Adrenal gland (tissue), 12 donors: ENCODE measurements around the gene MYO10. TPM values are rescaled to one million over a fixed set of nuclear protein-coding genes. Genes with fewer than 3 reads are reported as not detected.
"Not testable (repeated sequence)": the region's sequence is repeated elsewhere in the genome, so short reads cannot be mapped to it uniquely, and the experiment has no call there.

Experiments
- DNase-seq, 7 donors: peaks; one replicate each; pipeline ENCODE4 v3.0.0-alpha.2; 2019 to 2020
- H3K27ac ChIP-seq, 5 donors: fragments of 200-600 bp; sonication (generic) in 4 of 5; 1 replicate in 3 of 5; 2 replicates in 2 of 5; pipeline versions ENCODE4 v1.5.1 to v1.8.0; 2016 to 2020; ENCODE audit warnings: mild to moderate bottlenecking in 1 of 5
- H3K27me3 ChIP-seq: fragments of 200-600 bp; 2 replicates; pipeline ENCODE4 v1.8.0; 2021
- H3K36me3 ChIP-seq, 2 donors: fragments of 200-600 bp; replicated peaks in 1 of 2; 1 replicate in 1 of 2; 2 replicates in 1 of 2; pipeline versions ENCODE4 v1.5.1 to v1.8.0; 2018 to 2022
- H3K4me1 ChIP-seq, 2 donors: fragments of 200-600 bp; replicated peaks in 1 of 2; 1 replicate in 1 of 2; 2 replicates in 1 of 2; pipeline versions ENCODE4 v1.5.1 to v1.8.0; 2018 to 2021
- H3K4me3 ChIP-seq, 4 donors: fragments of 200-600 bp; sonication (generic) in 3 of 4; one replicate each; pipeline ENCODE4 v1.5.1; 2016 to 2018
- H3K9me3 ChIP-seq, 3 donors: fragments of 200-600 bp; sonication (generic) in 1 of 3; replicated peaks in 1 of 3; 1 replicate in 2 of 3; 2 replicates in 1 of 3; pipeline versions ENCODE4 v1.5.1 to v1.8.0; 2016 to 2021
- CTCF ChIP-seq, 6 experiments: fragments of 450-650 bp in 4 of 6; fragments of 200-600 bp in 2 of 6; sonication (generic) in 1 of 6; IDR thresholded peaks; 1 replicate in 5 of 6; 2 replicates in 1 of 6; pipeline versions ENCODE4 v1.5.1 to v1.8.0; 2016 to 2021; ENCODE audit warnings: antibody characterized with exemption in 6 of 6, mild to moderate bottlenecking in 2 of 6, moderate library complexity in 1 of 6
- POLR2A ChIP-seq, 2 donors: fragments of 450-650 bp; IDR thresholded peaks; one replicate each; pipeline ENCODE4 v1.6.1; 2017; ENCODE audit warnings: antibody characterized with exemption in 2 of 2, mild to moderate bottlenecking in 2 of 2, moderate library complexity in 1 of 2
- WGBS, 4 donors: extraction: QIAGEN DNeasy Blood & Tissue Kit in 2 of 4; methylation state at CpG; one replicate each; pipeline versions ENCODE4 v1.1.5 to v1.1.7; 2013 to 2017; 5-methylcytosine and 5-hydroxymethylcytosine counted together
- intact Hi-C, 2 donors: fragments of 100-400 bp; cut with DNase I; formaldehyde crosslinking; loops; one replicate each; pipeline versions ENCODE4 v1.14.1 to v1.15.0; 2022 to 2023
- polyA plus RNA-seq, 3 donors: library from polyadenylated mRNA; stranded (reverse); fragments of 200-250 nt in 2 of 3; fragments of 350-450 nt in 1 of 3; fragmentation: Illumina TruSeq in 1 of 3; extraction: RNeasy Lipid Tissue Mini Kit (QIAGEN cat#74804) in 1 of 3; gene quantifications; one replicate each; pipeline ENCODE4 v1.2.3, GENCODE V29; 2013 to 2014
- total RNA-seq, 9 donors: library from RNA; depleted of rRNA in 4 of 9; stranded (reverse); fragments of >200 nt in 4 of 9; fragments of 120-200 nt in 1 of 9; fragmentation: NEBNext Ultra II Directional in 1 of 9; extraction: Animal tissue kit (Norgen Biotek cat#: 25700) in 1 of 9; gene quantifications; one replicate each; pipeline versions ENCODE4 v1.1.0 to v1.2.4, GENCODE V29; 2013 to 2023
- donor health status: healthy with polysubstance abuse.
- donor health status: Bipolar disorder and iron deficiency.
- donor health status: DM: yes; HTN: yes; CAD: no.
- donor health status: DM: no; HTN: no; CAD: no.
- donor health status: DM: no; HTN: no; CAD: no.
- donor health status: DM: yes; HTN: yes; CAD: no.

MYO10 gene
- total and polyA plus RNA-seq, 12 donors, result 2.2 to 38.9 (median 10.5) TPM

- intact Hi-C loops, result no loop called here
- H3K27ac ChIP-seq, result no peak overlapping the region
- no peak for DNase-seq
- no peaks in the 10 kb centered on the region for H3K9me3 ChIP-seq
- no peak overlapping the region for H3K4me3 ChIP-seq
- TF ChIP-seq POLR2A (IDR thresholded peaks at IDR 0.05), result no peak
- no peak for TF ChIP-seq CTCF (IDR thresholded peaks at IDR 0.05)
- H3K4me1 ChIP-seq, result no peaks in the 10 kb centered on the region
- no peaks in the 10 kb centered on the region for H3K36me3 ChIP-seq
- no peaks in the 10 kb centered on the region for H3K27me3 ChIP-seq
- 68 to 72% (median 70%) methylated on average over 9 to 11 of the region's 11 CpGs for WGBS, 4 donors
Observed at GRCh38 chr5:16721151-16722096, 214.7 kb downstream of the MYO10 start.

- H3K9me3 ChIP-seq, H3K27me3 ChIP-seq, H3K4me3 ChIP-seq, DNase-seq, H3K27ac ChIP-seq, H3K4me1 ChIP-seq, intact Hi-C loops, H3K36me3 ChIP-seq: not testable (repeated sequence)
- WGBS, 4 donors, result 88 to 93% (median 92%) methylated on average over 16 to 21 of the region's 23 CpGs; no CpG with 5 or more reads in 1 of the 4 donors
Observed at GRCh38 chr5:16718036-16718435, 218.1 kb downstream of the MYO10 start.

GRCh38 chr5:16713386-16713928, 222.6 kb downstream of the MYO10 start:
- DNase-seq, result no peak
- Histone ChIP-seq H3K27ac (no peak overlapping the region), H3K27me3 (no peaks in the 10 kb centered on the region), H3K36me3 (no peaks in the 10 kb centered on the region), H3K4me1 (no peaks in the 10 kb centered on the region), H3K9me3 (no peaks in the 10 kb centered on the region), H3K4me3 (no peak overlapping the region)
- WGBS, 4 donors, result 46 to 54% (median 53%) methylated on average over 11 to 14 of the region's 14 CpGs
- intact Hi-C loops, result no loop called here
- no peak for TF ChIP-seq POLR2A (IDR thresholded peaks at IDR 0.05)
- TF ChIP-seq CTCF (IDR thresholded peaks at IDR 0.05), result no peak

GRCh38 chr5:16712620-16713019, 223.5 kb downstream of the MYO10 start:
- H3K27ac ChIP-seq, result no peak overlapping the region
- no peaks in the 10 kb centered on the region for H3K27me3 ChIP-seq
- TF ChIP-seq POLR2A (IDR thresholded peaks at IDR 0.05) (no peak), CTCF (IDR thresholded peaks at IDR 0.05) (no peak)
- no peaks in the 10 kb centered on the region for H3K36me3 ChIP-seq
- no peak for DNase-seq
- no peak overlapping the region for H3K4me3 ChIP-seq
- no peaks in the 10 kb centered on the region for H3K9me3 ChIP-seq
- WGBS, 4 donors, result 57 to 72% (median 67%) methylated on average over 2 of the region's 2 CpGs
- H3K4me1 ChIP-seq, result no peaks in the 10 kb centered on the region
- intact Hi-C loops, result no loop called here
